Left lung (tissue), 10 donors: Measurements from ENCODE around the gene KLC3. TPM values are rescaled to one million over a fixed set of nuclear protein-coding genes. Genes with fewer than 3 reads are reported as not detected.

Experiments used
- ATAC-seq: fragments of 200-7000 bp; cut with Tn5 transposase; one replicate; pipeline ENCODE4 v1.9.1; 2020; ENCODE audit warnings: moderate library complexity
- DNase-seq, 4 donors: peaks; one replicate each; pipeline ENCODE4 v3.0.0-alpha.2; 2013 to 2020
- H3K27ac ChIP-seq, 2 donors: fragments of 200-600 bp; sonication (generic) in 1 of 2; one replicate each; pipeline versions ENCODE4 v1.5.0 to v1.8.0; 2020 to 2021
- H3K27me3 ChIP-seq, 2 donors: fragments of 200-600 bp; sonication (generic) in 1 of 2; one replicate each; pipeline versions ENCODE4 v1.5.0 to v1.8.0; 2020 to 2021
- H3K36me3 ChIP-seq, 2 donors: fragments of 200-600 bp; sonication (generic) in 1 of 2; one replicate each; pipeline versions ENCODE4 v1.5.0 to v1.8.0; 2020 to 2021
- H3K4me1 ChIP-seq, 2 donors: fragments of 200-600 bp; one replicate each; pipeline ENCODE4 v1.8.0; 2021
- H3K4me3 ChIP-seq, 2 donors: fragments of 200-600 bp; sonication (generic) in 1 of 2; one replicate each; pipeline versions ENCODE4 v1.5.0 to v1.8.0; 2020 to 2021; ENCODE audit warnings: mild to moderate bottlenecking in 1 of 2
- H3K9me3 ChIP-seq, 2 donors: fragments of 200-600 bp; sonication (generic) in 1 of 2; one replicate each; pipeline versions ENCODE4 v1.5.0 to v1.8.0; 2020 to 2021
- intact Hi-C, 2 donors: fragments of 100-400 bp; cut with DNase I; formaldehyde crosslinking; loops; one replicate each; pipeline versions ENCODE4 v1.11.2 to v1.14.2; 2022
- polyA plus RNA-seq, 6 donors: library from polyadenylated mRNA; unstranded; fragments of 120-200 nt; gene quantifications; one replicate each; pipeline ENCODE4 v1.2.1, GENCODE V29; 2013; ENCODE audit not compliant: insufficient read length in 6 of 6
- total RNA-seq, 2 donors: library from RNA; stranded (reverse); fragmentation: NEBNext Ultra II Directional; extraction: Animal tissue kit (Norgen Biotek cat#: 25700); gene quantifications; one replicate each; pipeline ENCODE4 v1.2.1, GENCODE V29; 2021
- TF ChIP-seq, protein P1 (sequence below), 2 donors: fragments of 200-600 bp; sonication (generic) in 1 of 2; IDR thresholded peaks; one replicate each; pipeline versions ENCODE4 v1.5.0 to v1.8.0; 2021; ENCODE audit warnings: antibody characterized with exemption in 2 of 2
- donor health status: DM: no; HTN: yes; CAD: no.
- donor health status: DM: no; HTN: no; CAD: no.

KLC3 gene
- total and polyA plus RNA-seq, 8 donors = 0.52 to 1.9 (median 0.70) TPM

GRCh38 chr19:45352062-45352461, 11.5 kb downstream of the KLC3 start:
- no peak for DNase-seq
- intact Hi-C loops = loop anchor here in 1 of 2 donors (10.0 kb wide), 1 partner anchor 157 kb away; no protein-coding TSS in a partner anchor
- TF ChIP-seq, protein P1, sequence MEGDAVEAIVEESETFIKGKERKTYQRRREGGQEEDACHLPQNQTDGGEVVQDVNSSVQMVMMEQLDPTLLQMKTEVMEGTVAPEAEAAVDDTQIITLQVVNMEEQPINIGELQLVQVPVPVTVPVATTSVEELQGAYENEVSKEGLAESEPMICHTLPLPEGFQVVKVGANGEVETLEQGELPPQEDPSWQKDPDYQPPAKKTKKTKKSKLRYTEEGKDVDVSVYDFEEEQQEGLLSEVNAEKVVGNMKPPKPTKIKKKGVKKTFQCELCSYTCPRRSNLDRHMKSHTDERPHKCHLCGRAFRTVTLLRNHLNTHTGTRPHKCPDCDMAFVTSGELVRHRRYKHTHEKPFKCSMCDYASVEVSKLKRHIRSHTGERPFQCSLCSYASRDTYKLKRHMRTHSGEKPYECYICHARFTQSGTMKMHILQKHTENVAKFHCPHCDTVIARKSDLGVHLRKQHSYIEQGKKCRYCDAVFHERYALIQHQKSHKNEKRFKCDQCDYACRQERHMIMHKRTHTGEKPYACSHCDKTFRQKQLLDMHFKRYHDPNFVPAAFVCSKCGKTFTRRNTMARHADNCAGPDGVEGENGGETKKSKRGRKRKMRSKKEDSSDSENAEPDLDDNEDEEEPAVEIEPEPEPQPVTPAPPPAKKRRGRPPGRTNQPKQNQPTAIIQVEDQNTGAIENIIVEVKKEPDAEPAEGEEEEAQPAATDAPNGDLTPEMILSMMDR (IDR thresholded peaks at IDR 0.05) = no peak

DNA sequence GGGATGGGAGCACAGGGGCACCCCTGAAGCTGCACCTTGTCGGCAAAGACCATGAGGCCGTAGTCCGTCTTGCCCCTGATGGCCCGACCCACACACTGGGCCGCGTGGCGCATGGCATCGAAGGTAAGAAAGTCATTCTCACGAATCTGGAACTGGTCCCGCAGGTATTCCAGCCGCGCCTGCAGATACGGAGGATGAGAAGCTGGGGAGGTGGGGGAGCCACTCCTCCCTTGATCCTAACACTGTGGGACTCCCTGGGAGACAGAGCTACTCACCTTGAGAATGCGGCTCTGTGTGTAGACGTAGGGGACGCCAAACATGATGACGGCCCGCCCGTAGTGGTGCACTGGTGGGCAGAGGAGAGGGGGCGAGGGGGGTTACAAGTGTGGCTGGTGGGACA, 11.9 kb downstream of the KLC3 start:
- TF ChIP-seq, protein P1 (IDR thresholded peaks at IDR 0.05) = no peak
- Histone ChIP-seq H3K4me1 (no peaks in the 10 kb centered on the region), H3K27ac (no peak overlapping the region), H3K4me3 (no peak overlapping the region), H3K36me3 (peaks cover 0 to 71% of the 10 kb centered on the region in 2 donors), H3K9me3 (no peaks in the 10 kb centered on the region), H3K27me3 (peaks cover 0 to 11% of the 10 kb centered on the region in 2 donors)
- ATAC-seq (no peak), DNase-seq (no peak)
- intact Hi-C loops = loop anchor here in 1 of 2 donors (10.0 kb wide), 1 partner anchor 158 kb away; no protein-coding TSS in a partner anchor

More at GRCh38 chr19:45352062-45352461, 11.5 kb downstream of the KLC3 start:
- no peak overlapping the region for H3K27ac ChIP-seq
- peaks cover 0 to 15% of the 10 kb centered on the region in 2 donors for H3K27me3 ChIP-seq
- no peaks in the 10 kb centered on the region for H3K9me3 ChIP-seq
- H3K4me3 ChIP-seq = no peak overlapping the region
- no peaks in the 10 kb centered on the region for H3K4me1 ChIP-seq
- peaks cover 0 to 67% of the 10 kb centered on the region in 2 donors for H3K36me3 ChIP-seq
- no peak for ATAC-seq

GRCh38 chr19:45352914-45353796, 12.6 kb downstream of the KLC3 start:
- peaks cover 0 to 73% of the 10 kb centered on the region in 2 donors for H3K36me3 ChIP-seq
- no peak overlapping the region for H3K4me3 ChIP-seq
- DNase-seq (no peak), ATAC-seq (no peak)
- no peak overlapping the region for H3K27ac ChIP-seq
- H3K27me3 ChIP-seq = peaks cover 0 to 5% of the 10 kb centered on the region in 2 donors
- TF ChIP-seq, protein P1 (IDR thresholded peaks at IDR 0.05) = no peak
- intact Hi-C loops = loop anchor here in 1 of 2 donors (10.0 kb wide), 1 partner anchor 158 kb away; no protein-coding TSS in a partner anchor
- H3K4me1 ChIP-seq = no peaks in the 10 kb centered on the region
- no peaks in the 10 kb centered on the region for H3K9me3 ChIP-seq

DNA sequence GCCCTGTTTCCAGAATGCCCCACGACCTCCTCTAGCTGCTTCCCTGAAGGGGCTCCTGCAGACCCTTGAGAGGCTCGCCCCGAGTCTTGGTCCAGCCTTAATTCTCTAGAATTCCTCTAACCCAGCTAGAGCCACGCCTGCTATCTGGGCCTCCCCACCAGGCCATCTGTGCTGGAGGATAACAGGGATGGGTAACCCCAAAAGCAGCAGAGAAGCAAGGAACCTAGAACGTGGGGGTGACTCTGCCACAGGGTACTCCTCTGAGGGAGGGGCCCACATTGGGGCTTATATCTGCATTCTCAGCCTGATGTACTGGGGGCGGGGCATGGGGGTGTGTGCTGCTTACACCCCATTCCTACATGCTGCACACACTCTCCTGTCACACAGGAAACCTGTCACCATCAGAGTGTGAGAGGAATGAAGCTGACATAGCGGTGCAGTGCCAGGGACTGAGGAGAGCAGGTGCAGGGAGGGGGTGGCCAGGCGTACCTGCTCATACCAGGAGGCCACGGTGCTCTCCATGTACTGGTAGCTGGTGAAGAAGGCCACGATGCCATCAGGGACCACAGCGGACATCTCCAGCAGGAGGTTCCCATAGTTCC, 13.8 kb downstream of the KLC3 start:
- Histone ChIP-seq H3K27ac (no peak overlapping the region), H3K27me3 (no peaks in the 10 kb centered on the region), H3K9me3 (no peaks in the 10 kb centered on the region), H3K4me3 (no peak overlapping the region), H3K4me1 (no peaks in the 10 kb centered on the region), H3K36me3 (peaks cover 0 to 84% of the 10 kb centered on the region in 2 donors)
- intact Hi-C loops = loop anchor here in 1 of 2 donors (10.0 kb wide), 1 partner anchor 160 kb away; no protein-coding TSS in a partner anchor
- DNase-seq (no peak), ATAC-seq (no peak)
- TF ChIP-seq, protein P1 (IDR thresholded peaks at IDR 0.05) = no peak

- TF ChIP-seq, protein P1 (IDR thresholded peaks at IDR 0.05) = no peak
- Histone ChIP-seq H3K27ac (no peak overlapping the region), H3K4me1 (no peaks in the 10 kb centered on the region), H3K36me3 (peaks cover 0 to 85% of the 10 kb centered on the region in 2 donors), H3K9me3 (no peaks in the 10 kb centered on the region), H3K27me3 (no peaks in the 10 kb centered on the region), H3K4me3 (no peak overlapping the region)
- ATAC-seq = no peak
- DNase-seq = no peak
- intact Hi-C loops = loop anchor here in 1 of 2 donors (10.0 kb wide), 1 partner anchor 161 kb away; no protein-coding TSS in a partner anchor
These were observed 14.9 kb downstream of the KLC3 start for GRCh38 chr19:45355402-45355801.
